HG02763 (cell line): Measurements from ENCODE around the gene PELI2.

ENCODE experiments used
- ATAC-seq: cut with Tn5 transposase; IDR thresholded peaks from one replicate; pipeline ENCODE4 v1.9.1; 2021; ENCODE audit warnings: mild to moderate bottlenecking, moderate library complexity; ENCODE audit not compliant: unreplicated experiment

PELI2 gene

GRCh38 chr14:56224691-56225681 lies 106.8 kb downstream of the PELI2 start:
- no peak for ATAC-seq

GRCh38 chr14:56235388-56235787 lies 117.2 kb downstream of the PELI2 start:
- no peak for ATAC-seq

DNA sequence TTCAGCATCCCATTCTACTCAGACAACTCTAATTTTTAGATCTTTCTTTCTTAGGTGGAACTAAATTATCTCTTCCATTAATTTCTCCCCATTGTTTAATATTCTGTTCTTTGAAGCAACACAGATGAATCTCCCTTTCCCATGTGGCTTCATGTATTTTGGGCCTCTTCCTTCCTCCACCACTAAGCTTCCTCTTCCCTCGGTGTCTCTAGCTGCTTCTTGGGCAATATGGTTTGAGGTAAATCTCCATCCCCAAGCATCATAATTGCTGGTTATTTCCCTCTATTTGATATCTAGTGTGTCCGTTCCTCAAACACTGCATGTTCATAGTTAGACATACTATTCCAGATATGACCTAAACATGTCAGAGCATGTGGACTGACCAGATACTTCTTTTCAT lies 119.2 kb downstream of the PELI2 start:
- ATAC-seq = no peak

- no peak for ATAC-seq
These were observed 123.2 kb downstream of the PELI2 start for GRCh38 chr14:56241461-56241860.

GRCh38 chr14:56243110-56243509 lies 124.9 kb downstream of the PELI2 start:
- no peak for ATAC-seq

- no peak for ATAC-seq
These were observed 126.1 kb downstream of the PELI2 start for GRCh38 chr14:56244138-56244789.

DNA sequence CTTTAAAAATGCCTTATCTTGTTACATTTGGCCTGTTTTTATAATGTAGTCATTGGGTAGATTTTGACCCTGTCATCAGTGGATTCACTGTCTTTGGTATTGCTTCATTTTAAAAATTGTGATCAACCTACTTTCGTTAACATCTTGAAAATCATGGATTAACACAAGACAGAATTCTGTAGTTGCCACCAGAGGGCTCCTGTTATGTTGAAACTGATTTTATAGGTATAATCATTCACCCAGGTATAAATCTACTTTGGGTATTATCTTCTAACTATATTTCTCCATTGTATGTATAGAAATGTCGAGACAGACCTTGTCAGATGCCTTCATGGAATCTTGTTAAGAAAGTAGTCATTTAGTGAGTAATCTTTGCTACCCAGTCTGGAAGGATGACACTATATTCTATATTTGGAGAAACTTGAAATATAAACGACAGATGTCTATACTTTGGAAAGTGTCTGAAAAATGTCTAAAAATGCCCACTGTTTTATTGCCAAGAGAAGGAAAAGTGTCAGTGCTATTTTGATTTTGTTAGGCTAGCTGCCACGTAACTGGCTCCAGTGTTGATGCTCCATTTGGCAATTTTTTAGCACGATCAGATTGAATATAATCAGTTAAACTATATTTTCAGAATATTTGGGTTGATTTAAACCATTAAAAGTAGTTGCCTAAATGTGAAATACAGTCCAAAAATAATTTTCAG lies 129.4 kb downstream of the PELI2 start:
- no peak for ATAC-seq

- no peak for ATAC-seq
These were observed 130.2 kb downstream of the PELI2 start for GRCh38 chr14:56248442-56248841.

DNA sequence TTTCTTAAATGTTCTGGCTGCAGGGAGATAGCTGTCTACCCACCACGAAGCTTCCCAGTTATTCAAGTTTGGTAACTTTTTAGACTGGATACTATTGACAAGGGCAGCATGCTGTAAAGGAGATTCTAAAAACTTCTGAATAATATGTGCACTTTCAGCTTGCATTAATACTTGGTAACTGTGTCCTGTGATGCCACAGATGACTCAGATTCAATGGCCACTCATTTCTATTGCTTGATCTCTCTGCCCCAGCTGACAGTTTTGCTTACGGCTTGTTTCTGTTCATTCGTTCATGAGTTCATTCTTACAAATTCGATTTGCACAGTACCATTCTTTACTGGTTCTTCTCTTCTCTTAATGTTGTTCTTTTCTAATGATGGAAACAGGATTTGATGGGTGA lies 142.8 kb downstream of the PELI2 start:
- no peak for ATAC-seq

GRCh38 chr14:56262530-56262929 lies 144.3 kb downstream of the PELI2 start:
- no peak for ATAC-seq

DNA sequence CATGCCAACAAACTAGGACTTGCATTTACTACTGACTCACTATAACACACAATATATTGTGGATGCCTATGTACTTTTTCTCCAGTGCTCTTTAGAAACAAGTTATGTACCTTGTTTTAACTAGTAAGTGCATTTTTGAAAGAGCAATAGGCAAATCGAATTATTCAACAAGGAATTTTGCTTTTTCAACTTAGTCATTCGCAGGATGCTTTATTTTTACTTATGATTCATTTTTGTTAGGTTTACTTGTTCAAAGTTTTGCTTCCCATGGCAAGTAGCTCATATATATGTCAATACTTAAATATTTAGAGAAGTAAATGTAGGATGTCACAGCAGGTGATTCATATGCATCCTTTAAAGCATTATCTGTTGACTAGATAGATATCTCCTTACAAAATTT lies 149.8 kb downstream of the PELI2 start:
- no peak for ATAC-seq

DNA sequence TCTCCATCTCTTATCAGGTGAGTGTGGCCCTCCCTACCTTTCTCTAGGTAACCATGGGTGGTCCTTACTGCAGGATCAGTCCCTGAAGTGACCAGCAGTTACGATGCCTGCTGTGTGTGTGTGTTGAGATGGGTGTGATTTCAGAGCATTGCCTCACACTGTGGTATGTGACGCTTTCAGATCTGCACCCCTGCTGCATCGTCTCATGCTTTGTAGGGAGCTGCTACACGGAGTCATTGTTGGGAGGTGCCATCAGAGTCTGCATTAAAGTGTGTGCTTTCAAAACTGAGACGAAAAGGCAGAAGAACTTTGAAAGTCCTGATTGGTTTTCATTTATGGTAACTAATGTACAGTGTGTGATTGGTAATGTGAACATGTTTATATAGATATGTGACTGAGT lies 150.5 kb downstream of the PELI2 start:
- no peak for ATAC-seq

GRCh38 chr14:56270921-56271320 lies 152.7 kb downstream of the PELI2 start:
- no peak for ATAC-seq

DNA sequence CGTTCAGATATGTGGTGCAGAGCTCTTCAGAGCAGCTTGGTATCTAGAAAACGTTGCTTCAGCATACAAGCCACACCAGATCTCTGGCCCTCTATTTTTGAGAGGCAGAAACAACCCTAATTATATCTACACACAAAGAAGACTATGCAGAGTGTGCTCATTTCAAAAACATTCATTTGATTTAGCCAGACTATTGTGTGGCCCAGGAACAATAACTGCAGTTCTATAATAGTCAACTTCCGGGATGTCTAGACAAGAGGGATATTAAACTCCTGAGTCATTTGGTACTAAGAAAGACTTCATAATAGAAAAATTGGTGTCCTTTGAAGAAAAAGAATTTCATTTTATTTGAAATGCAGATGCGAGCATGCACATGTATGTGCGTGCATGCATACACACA lies 153.8 kb downstream of the PELI2 start:
- no peak for ATAC-seq

DNA sequence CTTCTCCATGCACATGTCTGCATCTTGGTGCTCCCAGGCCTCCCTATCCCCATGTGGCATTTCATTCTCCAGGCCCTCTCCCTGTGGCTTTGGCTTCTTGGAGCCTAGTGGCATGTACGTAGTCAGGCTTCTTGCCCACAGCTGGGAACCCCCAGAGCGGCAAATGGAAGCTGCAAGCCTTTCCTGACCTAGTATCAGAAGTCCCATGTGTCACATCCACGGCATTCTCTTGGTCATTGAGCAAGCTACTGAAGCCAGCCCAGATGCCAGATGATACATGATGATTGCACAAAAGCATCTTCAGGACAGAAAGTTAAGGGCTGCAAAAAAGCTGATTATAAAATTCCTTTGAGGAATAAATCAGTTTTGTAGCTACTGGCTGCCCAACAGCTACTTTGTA lies 154.9 kb downstream of the PELI2 start:
- no peak for ATAC-seq

DNA sequence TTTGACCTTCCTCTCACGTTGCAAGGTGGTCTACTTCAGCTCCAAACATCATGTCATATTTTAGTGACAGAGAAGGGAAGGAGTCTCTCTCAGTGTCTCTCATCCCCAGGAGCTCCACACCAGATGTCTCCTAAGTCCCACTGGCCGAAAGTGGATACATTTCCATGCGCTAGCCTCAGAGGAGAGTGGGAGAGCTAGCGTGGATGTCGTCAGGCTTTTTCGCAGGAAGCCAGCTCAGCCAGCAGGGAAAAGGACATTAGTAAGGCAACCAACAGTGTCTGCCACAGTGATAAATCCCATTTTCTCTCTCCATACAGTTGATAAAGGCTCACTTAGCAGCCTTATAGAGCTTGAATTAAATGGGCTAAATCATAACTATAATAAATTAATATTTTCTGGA lies 155.7 kb downstream of the PELI2 start:
- no peak for ATAC-seq

GRCh38 chr14:56274556-56274955 lies 156.3 kb downstream of the PELI2 start:
- no peak for ATAC-seq

DNA sequence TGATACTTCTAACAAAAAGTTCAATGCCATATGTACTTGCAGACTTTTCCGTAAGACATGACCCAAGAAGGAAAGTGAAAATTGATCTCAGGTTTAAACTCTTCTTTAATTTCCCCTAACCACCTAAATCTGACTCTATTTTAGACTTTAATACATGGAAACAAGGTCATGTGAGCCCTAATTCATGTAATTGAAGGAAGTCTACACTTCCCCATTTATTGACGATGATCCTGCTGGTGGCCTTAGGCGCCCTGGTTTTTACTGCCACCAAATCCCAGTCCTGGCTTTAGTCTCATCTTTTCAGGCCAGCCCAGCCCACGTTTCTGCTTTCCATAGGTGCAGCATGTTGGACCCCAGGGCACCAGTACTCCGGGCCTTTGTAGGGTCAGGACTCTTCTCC lies 157.9 kb downstream of the PELI2 start:
- no peak for ATAC-seq

DNA sequence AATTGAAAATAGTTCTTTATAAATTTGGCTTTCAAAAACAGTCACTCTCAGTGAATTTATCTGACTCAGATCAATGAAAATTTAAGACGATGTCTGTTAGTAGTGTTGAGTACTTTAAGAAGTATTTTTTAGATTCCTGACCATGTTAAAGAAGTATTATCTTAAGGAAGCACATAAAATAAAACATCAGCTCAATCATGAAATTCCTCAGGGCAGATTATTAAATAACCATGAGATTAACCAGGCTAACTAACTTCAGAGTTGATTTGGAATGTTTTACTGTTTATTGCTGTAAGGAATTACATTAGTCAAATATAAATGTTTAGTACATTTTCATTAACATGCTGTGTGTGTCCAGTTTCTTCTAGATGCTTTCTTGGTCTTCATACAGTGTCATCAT lies 160.2 kb downstream of the PELI2 start:
- no peak for ATAC-seq

DNA sequence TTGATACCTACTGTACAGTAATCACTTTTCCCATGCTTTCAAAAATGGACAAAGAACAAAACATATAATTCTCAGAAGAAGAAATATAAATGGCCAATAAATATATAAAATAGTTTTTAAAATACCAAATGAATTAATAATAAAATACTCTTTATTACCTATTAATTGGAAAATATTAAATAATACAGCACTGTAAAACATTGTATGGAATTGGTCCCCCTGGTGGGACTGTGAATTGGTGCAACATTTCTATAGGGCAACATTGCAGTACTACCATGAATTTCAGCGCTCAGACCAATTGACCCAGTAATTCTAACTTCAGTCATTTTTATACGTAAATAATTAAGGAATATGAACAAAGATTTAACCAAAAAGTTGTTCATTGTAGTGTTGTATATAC lies 162.6 kb downstream of the PELI2 start:
- ATAC-seq = no peak

GRCh38 chr14:56282179-56282578 lies 164.0 kb downstream of the PELI2 start:
- ATAC-seq = no peak

DNA sequence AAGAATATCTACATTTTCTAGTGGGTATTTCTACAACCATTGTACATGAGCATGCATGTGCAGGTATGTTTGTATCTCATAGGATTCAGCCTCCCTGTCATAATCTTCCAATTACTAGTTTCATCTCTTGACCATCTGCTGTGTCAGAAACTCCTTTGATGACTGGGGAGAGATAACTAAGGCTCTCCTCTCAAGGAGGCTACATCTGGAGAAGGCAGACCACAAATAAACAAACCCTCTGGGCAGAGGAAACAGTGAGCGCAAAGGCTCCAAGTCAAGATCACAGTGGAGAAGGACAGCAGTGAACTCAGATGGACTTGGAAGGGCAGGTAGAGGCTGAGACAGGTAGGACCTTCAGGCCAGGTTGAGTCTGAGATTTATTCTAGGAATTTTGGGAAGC lies 166.4 kb downstream of the PELI2 start:
- ATAC-seq = no peak
